ENCODE results near the gene ENAH. TPM values are rescaled to one million over a fixed set of nuclear protein-coding genes. Genes with fewer than 3 reads are reported as not detected.

ENAH gene
- polyA plus RNA-seq, 1 donor (not counting 4 experiments of a cell fraction or from before 2014, with no cell fraction given): 61.0 TPM

DNA sequence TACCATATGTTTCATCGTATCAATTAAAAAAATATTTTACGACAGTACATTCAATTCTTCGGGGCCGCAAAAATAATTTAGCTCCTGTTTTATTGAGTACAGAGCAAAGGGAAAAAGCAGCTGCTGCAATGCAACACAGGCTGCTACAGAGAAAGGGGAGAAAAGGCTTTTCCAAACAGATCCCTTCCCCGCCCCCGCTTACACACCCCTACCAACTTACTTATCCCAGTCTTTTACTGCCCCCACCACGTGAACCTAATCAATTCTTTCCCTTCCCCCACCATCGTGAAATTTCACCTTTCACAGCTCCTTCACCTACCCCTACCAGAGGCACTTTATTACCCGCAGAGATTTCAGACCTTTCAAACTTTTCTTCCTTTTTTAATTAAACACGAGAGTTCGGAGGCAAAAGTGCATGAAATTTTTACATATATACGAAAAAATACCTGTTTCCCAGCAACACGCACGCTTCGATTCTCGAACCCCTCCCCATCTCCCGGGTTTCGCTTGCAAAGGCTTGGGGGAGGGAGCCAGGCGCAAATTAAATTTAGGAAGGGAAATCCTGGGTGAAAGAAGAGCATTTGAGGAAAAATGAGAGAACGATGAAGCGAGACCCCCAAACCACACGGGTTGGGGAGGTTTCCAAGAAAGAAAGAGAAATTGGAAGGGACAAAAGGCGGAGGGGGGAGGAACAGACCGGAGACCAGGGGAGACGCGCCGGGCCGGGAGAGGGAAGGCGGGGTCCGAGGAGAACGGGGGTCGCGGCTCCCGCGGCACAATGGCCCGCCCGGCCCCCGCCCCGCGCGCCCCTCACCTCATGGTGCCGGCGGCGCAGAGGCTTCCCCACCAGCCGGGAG is 823 bp downstream of the ENAH start:
- TF ChIP-seq EZH2 (IDR thresholded peaks at IDR 0.05; ENCODE audit: low read length): no peak
- peak overlapping the region; percentile 96 to 99 (median 96) for H3K4me3 ChIP-seq (ENCODE audit: control insufficient read depth in 2 of 3, extremely low read depth in 1 of 3, insufficient read depth in 2 of 3, low read depth in 1 of 3, low read length in 3 of 3)
- H3K9me1 ChIP-seq (ENCODE audit: control insufficient read depth, extremely low read depth, insufficient read depth, low read length): no peaks in the 10 kb centered on the region
- no peaks in the 10 kb centered on the region for H3K27me3 ChIP-seq (ENCODE audit: control insufficient read depth, extremely low read depth, insufficient read depth, low read length)
- peak overlapping the region; percentile 14 for H2AFZ ChIP-seq (ENCODE audit: control insufficient read depth, low read length)
- no peaks in the 10 kb centered on the region for H4K20me1 ChIP-seq (ENCODE audit: control insufficient read depth, extremely low read depth, insufficient read depth, low read length)
- H3K36me3 ChIP-seq (ENCODE audit: control insufficient read depth in 2 of 2, extremely low read depth in 1 of 2, insufficient read depth in 2 of 2, low read length in 2 of 2): no peaks in the 10 kb centered on the region
- H3K4me1 ChIP-seq (ENCODE audit: control insufficient read depth, extremely low read depth, insufficient read depth, low read length): peaks cover 25% of the 10 kb centered on the region
- FAIRE-seq: no peak
- peak overlapping the region; percentile 92 for H3K4me2 ChIP-seq (ENCODE audit: control insufficient read depth, extremely low read depth, insufficient read depth, low read depth, low read length)
- H3K79me2 ChIP-seq (ENCODE audit: control insufficient read depth, insufficient read depth, low read length): peaks cover 54% of the 10 kb centered on the region
- dilution Hi-C loops (cut with MboI; ENCODE audit: extremely low pct_ligation_motif_present, low sequenced_read_pairs): no loop called here
- H3K9me3 ChIP-seq (ENCODE audit: control insufficient read depth, low read depth, low read length): no peaks in the 10 kb centered on the region
- H3K9ac ChIP-seq (ENCODE audit: control insufficient read depth, extremely low read depth, insufficient read depth, low read length): peak overlapping the region; percentile 90
- H3K27ac ChIP-seq (ENCODE audit: control insufficient read depth, insufficient read depth, low read length): peak overlapping the region; percentile 83
- DNase-seq (ENCODE audit: low read depth, low spot score): no peak

DNA sequence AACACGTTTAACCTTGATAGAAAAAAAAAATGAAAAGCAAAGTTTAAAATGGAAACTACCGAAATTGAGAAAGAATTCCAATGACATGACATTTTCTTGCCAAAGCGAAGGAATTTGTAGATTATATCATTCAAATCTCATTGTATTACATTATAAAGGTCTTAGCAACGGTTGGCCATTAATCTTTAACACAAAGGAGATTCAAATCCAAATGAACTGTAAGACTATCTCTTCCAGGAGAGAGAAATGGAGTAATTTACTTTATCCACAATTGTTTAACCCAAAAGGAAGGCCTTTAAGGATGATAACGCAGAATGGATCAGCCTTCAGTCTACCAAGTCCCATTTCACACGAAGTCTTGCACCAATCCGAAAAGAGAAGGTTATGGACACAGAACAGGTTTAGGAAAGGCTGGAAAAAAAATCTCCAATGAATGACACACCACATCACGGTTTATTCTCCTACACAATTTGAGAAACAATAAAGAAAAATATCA is 1.5 kb downstream of the ENAH start:
- no peak for DNase-seq (ENCODE audit: low read depth, low spot score)
- TF ChIP-seq, protein P1, sequence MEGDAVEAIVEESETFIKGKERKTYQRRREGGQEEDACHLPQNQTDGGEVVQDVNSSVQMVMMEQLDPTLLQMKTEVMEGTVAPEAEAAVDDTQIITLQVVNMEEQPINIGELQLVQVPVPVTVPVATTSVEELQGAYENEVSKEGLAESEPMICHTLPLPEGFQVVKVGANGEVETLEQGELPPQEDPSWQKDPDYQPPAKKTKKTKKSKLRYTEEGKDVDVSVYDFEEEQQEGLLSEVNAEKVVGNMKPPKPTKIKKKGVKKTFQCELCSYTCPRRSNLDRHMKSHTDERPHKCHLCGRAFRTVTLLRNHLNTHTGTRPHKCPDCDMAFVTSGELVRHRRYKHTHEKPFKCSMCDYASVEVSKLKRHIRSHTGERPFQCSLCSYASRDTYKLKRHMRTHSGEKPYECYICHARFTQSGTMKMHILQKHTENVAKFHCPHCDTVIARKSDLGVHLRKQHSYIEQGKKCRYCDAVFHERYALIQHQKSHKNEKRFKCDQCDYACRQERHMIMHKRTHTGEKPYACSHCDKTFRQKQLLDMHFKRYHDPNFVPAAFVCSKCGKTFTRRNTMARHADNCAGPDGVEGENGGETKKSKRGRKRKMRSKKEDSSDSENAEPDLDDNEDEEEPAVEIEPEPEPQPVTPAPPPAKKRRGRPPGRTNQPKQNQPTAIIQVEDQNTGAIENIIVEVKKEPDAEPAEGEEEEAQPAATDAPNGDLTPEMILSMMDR (optimal IDR thresholded peaks at IDR 0.05 in 1 of 3, IDR thresholded peaks at IDR 0.05 in 1 of 3, conservative IDR thresholded peaks at IDR 0.05 in 1 of 3; ENCODE audit: extremely low read depth in 1 of 3, insufficient read depth in 2 of 3, low read length in 3 of 3): no peak
- TF ChIP-seq EZH2 (IDR thresholded peaks at IDR 0.05; ENCODE audit: low read length): no peak
- Histone ChIP-seq H3K4me2 (ENCODE audit: control insufficient read depth, extremely low read depth, insufficient read depth, low read depth, low read length) (peak overlapping the region; percentile 92), H3K36me3 (ENCODE audit: control insufficient read depth in 2 of 2, extremely low read depth in 1 of 2, insufficient read depth in 2 of 2, low read length in 2 of 2) (no peaks in the 10 kb centered on the region), H3K4me3 (ENCODE audit: control insufficient read depth in 2 of 3, extremely low read depth in 1 of 3, insufficient read depth in 2 of 3, low read depth in 1 of 3, low read length in 3 of 3) (peak overlapping the region; percentile 96 to 99 (median 96)), H3K9me3 (ENCODE audit: control insufficient read depth, low read depth, low read length) (no peaks in the 10 kb centered on the region), H3K79me2 (ENCODE audit: control insufficient read depth, insufficient read depth, low read length) (peaks cover 60% of the 10 kb centered on the region), H3K27me3 (ENCODE audit: control insufficient read depth, extremely low read depth, insufficient read depth, low read length) (no peaks in the 10 kb centered on the region), H4K20me1 (ENCODE audit: control insufficient read depth, extremely low read depth, insufficient read depth, low read length) (no peaks in the 10 kb centered on the region), H3K4me1 (ENCODE audit: control insufficient read depth, extremely low read depth, insufficient read depth, low read length) (peaks cover 25% of the 10 kb centered on the region), H3K9me1 (ENCODE audit: control insufficient read depth, extremely low read depth, insufficient read depth, low read length) (no peaks in the 10 kb centered on the region), H3K27ac (ENCODE audit: control insufficient read depth, insufficient read depth, low read length) (peak overlapping the region; percentile 83), H2AFZ (ENCODE audit: control insufficient read depth, low read length) (no peak overlapping the region), H3K9ac (ENCODE audit: control insufficient read depth, extremely low read depth, insufficient read depth, low read length) (peak overlapping the region; percentile 90)
- dilution Hi-C loops (cut with MboI; ENCODE audit: extremely low pct_ligation_motif_present, low sequenced_read_pairs): no loop called here
- no peak for FAIRE-seq
